H9 (cell line): ENCODE results near the gene ADAMTS3. TPM values are rescaled to one million over a fixed set of nuclear protein-coding genes. Genes with fewer than 3 reads are reported as not detected.

Experiments
- DNase-seq: peaks from one replicate; pipeline ENCODE4 v3.0.0-alpha.2; 2017
- H2AFZ ChIP-seq: one replicate; pipeline ENCODE4 v1.6.1; 2013; ENCODE audit warnings: mild to moderate bottlenecking, low read length, control low read depth, moderate library complexity
- H2AK5ac ChIP-seq: 2 replicates; pipeline ENCODE4 v1.6.1; 2013; ENCODE audit warnings: low read length, control low read depth, mixed read lengths; ENCODE audit not compliant: insufficient read length
- H2BK120ac ChIP-seq: one replicate; pipeline ENCODE4 v1.6.1; 2013; ENCODE audit warnings: low read depth, mild to moderate bottlenecking, low read length, control low read depth, inconsistent platforms; ENCODE audit not compliant: poor library complexity, severe bottlenecking
- H2BK12ac ChIP-seq: 2 replicates; pipeline ENCODE4 v1.6.1; 2013; ENCODE audit warnings: low read length, control low read depth, mixed read lengths, low read depth; ENCODE audit not compliant: insufficient read length
- H2BK15ac ChIP-seq: 2 replicates; pipeline ENCODE4 v1.6.1; 2013; ENCODE audit warnings: low read depth, low read length, control low read depth
- H2BK20ac ChIP-seq: one replicate; pipeline ENCODE4 v1.6.1; 2013; ENCODE audit warnings: low read depth, mild to moderate bottlenecking, low read length, control low read depth, inconsistent platforms; ENCODE audit not compliant: poor library complexity, severe bottlenecking
- H2BK5ac ChIP-seq: 2 replicates; pipeline ENCODE4 v1.6.1; 2013; ENCODE audit warnings: low read length, control low read depth, mixed read lengths; ENCODE audit not compliant: insufficient read length
- H3K14ac ChIP-seq: 2 replicates; pipeline ENCODE4 v1.6.1; 2013; ENCODE audit warnings: low read length, control low read depth; ENCODE audit not compliant: insufficient read depth
- H3K18ac ChIP-seq: 2 replicates; pipeline ENCODE4 v1.6.1; 2013; ENCODE audit warnings: low read depth, mild to moderate bottlenecking, mixed read lengths, low read length, control low read depth; ENCODE audit not compliant: insufficient read length
- H3K23ac ChIP-seq: 2 replicates; pipeline ENCODE4 v1.6.1; 2013; ENCODE audit warnings: low read length, control low read depth, mixed read lengths, low read depth; ENCODE audit not compliant: insufficient read length
- H3K23me2 ChIP-seq: 2 replicates; pipeline ENCODE4 v1.6.1; 2013; ENCODE audit warnings: low read depth, mild to moderate bottlenecking, mixed read lengths, low read length, control low read depth; ENCODE audit not compliant: insufficient read length, poor library complexity, severe bottlenecking
- H3K27ac ChIP-seq: 2 replicates; pipeline ENCODE4 v1.5.1; 2013; ENCODE audit warnings: low read length, control low read depth, mixed read lengths, low read depth; ENCODE audit not compliant: insufficient read length
- H3K27me3 ChIP-seq: 2 replicates; pipeline ENCODE4 v1.6.1; 2013; ENCODE audit warnings: low read length, control low read depth, inconsistent platforms; ENCODE audit not compliant: insufficient read depth
- H3K4ac ChIP-seq: 2 replicates; pipeline ENCODE4 v1.6.1; 2013; ENCODE audit warnings: low read depth, mild to moderate bottlenecking, control low read depth, inconsistent platforms, low read length, moderate library complexity
- H3K4me1 ChIP-seq: 2 replicates; pipeline ENCODE4 v1.6.1; 2013; ENCODE audit warnings: low read length, control low read depth, inconsistent platforms; ENCODE audit not compliant: insufficient read depth
- H3K4me2 ChIP-seq: 2 replicates; pipeline ENCODE4 v1.6.1; 2013; ENCODE audit warnings: low read length, control low read depth, mixed read lengths; ENCODE audit not compliant: insufficient read length, insufficient read depth
- H3K56ac ChIP-seq: 2 replicates; pipeline ENCODE4 v1.6.1; 2013; ENCODE audit warnings: low read depth, mild to moderate bottlenecking, mixed read lengths, low read length, control low read depth; ENCODE audit not compliant: insufficient read length
- H3K79me1 ChIP-seq: 2 replicates; pipeline ENCODE4 v1.6.1; 2013; ENCODE audit warnings: low read depth, mild to moderate bottlenecking, moderate library complexity, low read length, control low read depth, inconsistent platforms; ENCODE audit not compliant: insufficient read depth, poor library complexity, severe bottlenecking
- H3K79me2 ChIP-seq: 2 replicates; pipeline ENCODE4 v1.6.1; 2013; ENCODE audit warnings: low read length, control low read depth, inconsistent platforms; ENCODE audit not compliant: insufficient read depth
- H3K9ac ChIP-seq: 2 replicates; pipeline ENCODE4 v1.6.1; 2013; ENCODE audit warnings: low read length, control low read depth, mixed read lengths; ENCODE audit not compliant: insufficient read length; ENCODE audit errors: extremely low read depth
- H3K9me3 ChIP-seq: one replicate; pipeline ENCODE4 v1.6.1; 2013; ENCODE audit warnings: low read depth, low read length, inconsistent platforms; ENCODE audit not compliant: control insufficient read depth
- H3T11ph ChIP-seq: one replicate; pipeline ENCODE4 v1.6.1; 2013; ENCODE audit warnings: mild to moderate bottlenecking, low read length, control low read depth, inconsistent platforms
- H4K20me1 ChIP-seq: one replicate; pipeline ENCODE4 v1.6.1; 2013; ENCODE audit not compliant: control insufficient read depth, insufficient read length, insufficient read depth
- H4K5ac ChIP-seq: 2 replicates; pipeline ENCODE4 v1.6.1; 2013; ENCODE audit warnings: low read depth, mild to moderate bottlenecking, mixed read lengths, low read length, control low read depth; ENCODE audit not compliant: insufficient read length
- H4K8ac ChIP-seq: replicated peaks from 2 replicates; pipeline ENCODE4 v1.6.1; 2013; ENCODE audit warnings: low read length, control low read depth, mixed read lengths, low read depth; ENCODE audit not compliant: insufficient read length
- H4K91ac ChIP-seq: 2 replicates; pipeline ENCODE4 v1.6.1; 2013; ENCODE audit warnings: low read depth, mild to moderate bottlenecking, moderate library complexity, mixed read lengths, low read length, control low read depth; ENCODE audit not compliant: insufficient read length
- H3K27ac Mint-ChIP-seq, 3 experiments: 2 replicates in 2 of 3; 3 replicates in 1 of 3; pipeline ENCODE4 v1.8.0; 2020 to 2021; ENCODE audit warnings: mixed read lengths in 3 of 3, mild to moderate bottlenecking in 1 of 3, moderate library complexity in 1 of 3
- H3K27me3 Mint-ChIP-seq: 2 replicates; pipeline ENCODE4 v1.8.0; 2021; ENCODE audit warnings: low read depth, mild to moderate bottlenecking, moderate library complexity, mixed read lengths
- H3K36me3 Mint-ChIP-seq, 3 experiments: 2 replicates in 2 of 3; 3 replicates in 1 of 3; pipeline ENCODE4 v1.8.0; 2020 to 2021; ENCODE audit warnings: low read depth in 3 of 3, mixed read lengths in 3 of 3; ENCODE audit not compliant: insufficient read depth in 1 of 3
- H3K4me1 Mint-ChIP-seq, 2 experiments: 2 replicates each; pipeline ENCODE4 v1.8.0; 2020; ENCODE audit warnings: mixed read lengths in 2 of 2
- H3K4me3 Mint-ChIP-seq, 2 experiments: 2 replicates in 1 of 2; 3 replicates in 1 of 2; pipeline ENCODE4 v1.8.0; 2020 to 2021; ENCODE audit warnings: mild to moderate bottlenecking in 2 of 2, mixed read lengths in 2 of 2, moderate library complexity in 1 of 2
- H3K9me3 Mint-ChIP-seq, 2 experiments: 2 replicates in 1 of 2; 3 replicates in 1 of 2; pipeline ENCODE4 v1.8.0; 2020; ENCODE audit warnings: mild to moderate bottlenecking in 2 of 2, mixed read lengths in 2 of 2, moderate library complexity in 1 of 2
- CTCF ChIP-seq: fragments of 200-600 bp; sonication (generic); conservative IDR thresholded peaks from 3 replicates; pipeline ENCODE4 v1.8.0; 2021; ENCODE audit warnings: antibody characterized with exemption, mild to moderate bottlenecking
- WGBS: extraction: QIAGEN DNeasy Blood & Tissue Kit; methylation state at CpG from one replicate; pipeline ENCODE4 v1.1.7; 2013; ENCODE audit warnings: missing lambda C conversion rate, low lambda C conversion rate, mixed read lengths; ENCODE audit not compliant: insufficient read length; ENCODE audit errors: extremely low coverage; 5-methylcytosine and 5-hydroxymethylcytosine counted together
- total RNA-seq: library from RNA; stranded (reverse); gene quantifications from 2 replicates; pipeline ENCODE4 v1.2.1, GENCODE V29; 2021

Gene ADAMTS3
- total RNA-seq, 1 experiment from 2014 or later: 1.1 TPM

- H4K8ac ChIP-seq: no peak overlapping the region
- no peak overlapping the region for H2BK5ac ChIP-seq
- H3K9me3 Mint-ChIP-seq: no peaks in the 10 kb centered on the region
- H3K14ac ChIP-seq: no peak overlapping the region
- H2AFZ ChIP-seq: no peak overlapping the region
- H3K4me3 Mint-ChIP-seq: no peak overlapping the region
- H4K20me1 ChIP-seq: no peaks in the 10 kb centered on the region
- no peaks in the 10 kb centered on the region for H3K9me3 ChIP-seq
- DNase-seq: no peak
- H3K79me1 ChIP-seq: no peaks in the 10 kb centered on the region
- WGBS: no CpG with 5 or more reads among the region's 2 CpGs
- no peaks in the 10 kb centered on the region for H3K4me1 ChIP-seq
- H3K27ac Mint-ChIP-seq: no peak overlapping the region
- no peak overlapping the region for H2BK120ac ChIP-seq
- no peaks in the 10 kb centered on the region for H3K36me3 Mint-ChIP-seq
- no peak overlapping the region for H3K27ac ChIP-seq
- H2AK5ac ChIP-seq: no peak overlapping the region
- no peaks in the 10 kb centered on the region for H3K27me3 ChIP-seq
- no peak overlapping the region for H3K4me2 ChIP-seq
- H3K9ac ChIP-seq: no peak overlapping the region
- no peaks in the 10 kb centered on the region for H3K4me1 Mint-ChIP-seq
- no peak overlapping the region for H3K4ac ChIP-seq
- no peaks in the 10 kb centered on the region for H3K23me2 ChIP-seq
- no peak overlapping the region for H2BK15ac ChIP-seq
- H3K79me2 ChIP-seq: no peaks in the 10 kb centered on the region
- no peak overlapping the region for H3T11ph ChIP-seq
- no peak overlapping the region for H3K56ac ChIP-seq
- no peak for TF ChIP-seq CTCF
- H4K5ac ChIP-seq: no peak overlapping the region
- no peak overlapping the region for H3K18ac ChIP-seq
- no peak overlapping the region for H2BK12ac ChIP-seq
- H3K27me3 Mint-ChIP-seq: no peaks in the 10 kb centered on the region
- H4K91ac ChIP-seq: no peak overlapping the region
- H3K23ac ChIP-seq: no peak overlapping the region
- H2BK20ac ChIP-seq: no peak overlapping the region
These were observed 13.8 kb upstream of the ADAMTS3 start for GRCh38 chr4:72582853-72583252.
